Neural cell (in vitro differentiated cells): Measurements from ENCODE around the gene P2RX5.

Source experiments
- CTCF ChIP-seq: fragments of 450-650 bp; IDR thresholded peaks from 2 replicates; pipeline ENCODE4 v1.5.1; 2014; ENCODE audit warnings: antibody characterized with exemption, mild to moderate bottlenecking, moderate library complexity; ENCODE audit not compliant: poor library complexity, severe bottlenecking
- EP300 ChIP-seq: fragments of 450-650 bp; conservative IDR thresholded peaks from 2 replicates; pipeline ENCODE4 v1.6.1; 2014; ENCODE audit warnings: antibody characterized with exemption, mild to moderate bottlenecking, moderate library complexity; ENCODE audit not compliant: poor library complexity, severe bottlenecking
- EZH2 ChIP-seq: fragments of 200-600, 300-800 bp; shearing (Covaris generic), sonication (generic); IDR thresholded peaks from 2 replicates; pipeline ENCODE4 v1.6.1; 2014; ENCODE audit warnings: antibody characterized with exemption, low read length, borderline replicate concordance, mild to moderate bottlenecking; ENCODE audit not compliant: insufficient read depth, poor library complexity, severe bottlenecking
- MXI1 ChIP-seq: fragments of 450-650 bp; conservative IDR thresholded peaks from 2 replicates; pipeline ENCODE4 v1.6.1; 2014; ENCODE audit warnings: antibody characterized with exemption, mild to moderate bottlenecking; ENCODE audit not compliant: poor library complexity, severe bottlenecking
- POLR2AphosphoS5 ChIP-seq: IDR thresholded peaks from 2 replicates; pipeline ENCODE4 v1.6.1; 2012
- RAD21 ChIP-seq: fragments of 450-650 bp; conservative IDR thresholded peaks from 2 replicates; pipeline ENCODE4 v1.6.1; 2014; ENCODE audit warnings: antibody characterized with exemption, mild to moderate bottlenecking, moderate library complexity
- SMC3 ChIP-seq: fragments of 450-650 bp; conservative IDR thresholded peaks from 2 replicates; pipeline ENCODE4 v1.6.1; 2014; ENCODE audit warnings: antibody characterized with exemption, mild to moderate bottlenecking, moderate library complexity; ENCODE audit not compliant: poor library complexity
- TAF1 ChIP-seq: IDR thresholded peaks from 2 replicates; pipeline ENCODE4 v1.6.1; 2012; ENCODE audit warnings: low read depth
- TF ChIP-seq, protein P1 (sequence below): IDR thresholded peaks from 2 replicates; pipeline ENCODE4 v1.6.1; 2012; ENCODE audit warnings: borderline replicate concordance

DNA sequence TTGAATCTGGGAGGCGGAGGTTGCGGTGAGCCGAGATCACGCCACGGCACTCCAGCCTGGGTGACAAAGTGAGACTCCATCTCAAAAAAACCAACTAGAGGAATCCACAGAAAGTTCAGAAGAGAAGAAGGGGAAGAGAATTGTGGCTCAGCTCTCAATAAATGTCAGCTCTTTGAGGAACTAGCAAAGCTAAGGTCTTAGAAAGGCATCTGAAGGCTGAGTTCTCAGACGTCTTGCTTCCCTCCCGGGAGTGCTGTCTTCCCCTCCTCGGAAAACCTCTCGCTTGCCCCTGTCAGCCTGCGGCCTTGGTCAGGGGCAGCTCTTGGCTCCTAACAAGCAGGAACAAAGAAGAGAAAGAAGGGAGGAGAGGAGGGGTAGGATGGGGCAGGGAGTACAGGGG is 65.2 kb downstream of the P2RX5 start:
- TF ChIP-seq RAD21 = no peak
- no peak for TF ChIP-seq CTCF
- no peak for TF ChIP-seq EZH2
- no peak for TF ChIP-seq MXI1
- TF ChIP-seq POLR2AphosphoS5 = no peak
- TF ChIP-seq, protein P1, sequence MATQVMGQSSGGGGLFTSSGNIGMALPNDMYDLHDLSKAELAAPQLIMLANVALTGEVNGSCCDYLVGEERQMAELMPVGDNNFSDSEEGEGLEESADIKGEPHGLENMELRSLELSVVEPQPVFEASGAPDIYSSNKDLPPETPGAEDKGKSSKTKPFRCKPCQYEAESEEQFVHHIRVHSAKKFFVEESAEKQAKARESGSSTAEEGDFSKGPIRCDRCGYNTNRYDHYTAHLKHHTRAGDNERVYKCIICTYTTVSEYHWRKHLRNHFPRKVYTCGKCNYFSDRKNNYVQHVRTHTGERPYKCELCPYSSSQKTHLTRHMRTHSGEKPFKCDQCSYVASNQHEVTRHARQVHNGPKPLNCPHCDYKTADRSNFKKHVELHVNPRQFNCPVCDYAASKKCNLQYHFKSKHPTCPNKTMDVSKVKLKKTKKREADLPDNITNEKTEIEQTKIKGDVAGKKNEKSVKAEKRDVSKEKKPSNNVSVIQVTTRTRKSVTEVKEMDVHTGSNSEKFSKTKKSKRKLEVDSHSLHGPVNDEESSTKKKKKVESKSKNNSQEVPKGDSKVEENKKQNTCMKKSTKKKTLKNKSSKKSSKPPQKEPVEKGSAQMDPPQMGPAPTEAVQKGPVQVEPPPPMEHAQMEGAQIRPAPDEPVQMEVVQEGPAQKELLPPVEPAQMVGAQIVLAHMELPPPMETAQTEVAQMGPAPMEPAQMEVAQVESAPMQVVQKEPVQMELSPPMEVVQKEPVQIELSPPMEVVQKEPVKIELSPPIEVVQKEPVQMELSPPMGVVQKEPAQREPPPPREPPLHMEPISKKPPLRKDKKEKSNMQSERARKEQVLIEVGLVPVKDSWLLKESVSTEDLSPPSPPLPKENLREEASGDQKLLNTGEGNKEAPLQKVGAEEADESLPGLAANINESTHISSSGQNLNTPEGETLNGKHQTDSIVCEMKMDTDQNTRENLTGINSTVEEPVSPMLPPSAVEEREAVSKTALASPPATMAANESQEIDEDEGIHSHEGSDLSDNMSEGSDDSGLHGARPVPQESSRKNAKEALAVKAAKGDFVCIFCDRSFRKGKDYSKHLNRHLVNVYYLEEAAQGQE = no peak
- no peak for TF ChIP-seq TAF1
- TF ChIP-seq SMC3 = no peak
- TF ChIP-seq EP300 = no peak
